H1 (cell line): Measurements from ENCODE around the gene MAP2K5. TPM values are rescaled to one million over a fixed set of nuclear protein-coding genes. Genes with fewer than 3 reads are reported as not detected.

Experiments used
- CBX5 ChIP-seq: fragments of 300-800, 300-1000 bp; sonication (generic); IDR thresholded peaks from 2 replicates; pipeline ENCODE4 v1.7.1; 2016; ENCODE audit warnings: antibody characterized with exemption, low read length, low read depth
- CHD1 ChIP-seq: IDR thresholded peaks from 2 replicates; pipeline ENCODE4 v1.6.1; 2012; ENCODE audit warnings: low read depth, low read length, improper control_type of control experiment
- RFX5 ChIP-seq: IDR thresholded peaks from 2 replicates; pipeline ENCODE4 v1.6.1; 2011; ENCODE audit warnings: low read depth, low read length, improper control_type of control experiment, borderline replicate concordance
- polyA plus RNA-seq, 7 experiments: library from polyadenylated mRNA; depleted of rRNA in 3 of 7; stranded (reverse) in 5 of 7; unstranded in 2 of 7; fragments of >200 nt in 5 of 7; fragments of 200-250 nt in 2 of 7; gene quantifications; 1 replicate in 5 of 7; 2 replicates in 1 of 7; 4 replicates in 1 of 7; pipeline versions ENCODE4 v1.2.1 to v1.2.3, GENCODE V29; 2011 to 2013; ENCODE audit warnings: missing spikeins in 2 of 7, mixed read lengths in 2 of 7
- total RNA-seq: library from RNA; stranded (reverse); fragmentation: NEBNext Ultra II Directional; extraction: Animal tissue kit (Norgen Biotek cat#: 25700); gene quantifications from 2 replicates; pipeline ENCODE4 v1.2.1, GENCODE V29; 2021
- TF ChIP-seq, protein P1 (sequence below): IDR thresholded peaks from 2 replicates; pipeline ENCODE4 v1.6.1; 2012; ENCODE audit warnings: inconsistent platforms

MAP2K5 gene
- total and polyA plus RNA-seq, 2 of the 8 experiments (the other 6 are each of a cell fraction or from before 2014, with no cell fraction given) = 4.4 to 15.8 TPM

DNA sequence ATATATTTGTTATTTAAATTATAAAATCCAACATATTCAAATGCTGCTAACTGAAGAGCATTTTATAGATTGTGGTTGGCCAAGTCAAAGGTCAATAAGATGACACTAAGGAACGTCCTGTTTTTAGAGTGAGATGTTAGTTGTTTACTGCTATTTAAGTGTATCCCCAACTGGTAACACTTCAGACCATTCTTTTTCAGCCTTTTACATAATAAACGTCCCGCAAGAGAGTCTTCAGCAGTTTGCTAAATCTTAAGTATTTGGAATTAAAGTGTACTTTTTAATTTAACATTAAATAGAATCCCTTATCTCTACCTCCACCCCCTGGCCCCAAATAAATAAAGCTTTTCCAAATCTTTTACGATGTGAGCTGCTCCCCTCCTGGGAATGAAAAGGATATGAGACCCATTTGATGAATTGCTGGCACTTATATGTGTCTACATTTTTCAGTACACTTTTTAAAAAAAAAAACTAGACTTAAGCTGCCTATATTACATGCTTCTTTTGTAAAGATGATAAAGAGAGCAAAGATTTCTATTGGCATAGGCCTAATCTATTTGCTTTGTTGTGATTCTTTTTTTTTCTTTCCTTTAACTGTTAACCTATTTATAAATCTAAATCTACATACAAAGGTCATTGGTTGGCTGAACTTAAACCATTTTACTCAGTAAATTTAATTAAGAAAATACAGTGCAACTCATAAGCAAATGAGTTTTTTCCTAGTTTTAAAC, 181.0 kb downstream of the MAP2K5 start (continued):
- TF ChIP-seq CBX5 (no peak), CHD1 (no peak), RFX5 (no peak)
- TF ChIP-seq, protein P1, sequence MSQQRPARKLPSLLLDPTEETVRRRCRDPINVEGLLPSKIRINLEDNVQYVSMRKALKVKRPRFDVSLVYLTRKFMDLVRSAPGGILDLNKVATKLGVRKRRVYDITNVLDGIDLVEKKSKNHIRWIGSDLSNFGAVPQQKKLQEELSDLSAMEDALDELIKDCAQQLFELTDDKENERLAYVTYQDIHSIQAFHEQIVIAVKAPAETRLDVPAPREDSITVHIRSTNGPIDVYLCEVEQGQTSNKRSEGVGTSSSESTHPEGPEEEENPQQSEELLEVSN = no peak
